ENCODE measurements around the gene NCK2.

DNA sequence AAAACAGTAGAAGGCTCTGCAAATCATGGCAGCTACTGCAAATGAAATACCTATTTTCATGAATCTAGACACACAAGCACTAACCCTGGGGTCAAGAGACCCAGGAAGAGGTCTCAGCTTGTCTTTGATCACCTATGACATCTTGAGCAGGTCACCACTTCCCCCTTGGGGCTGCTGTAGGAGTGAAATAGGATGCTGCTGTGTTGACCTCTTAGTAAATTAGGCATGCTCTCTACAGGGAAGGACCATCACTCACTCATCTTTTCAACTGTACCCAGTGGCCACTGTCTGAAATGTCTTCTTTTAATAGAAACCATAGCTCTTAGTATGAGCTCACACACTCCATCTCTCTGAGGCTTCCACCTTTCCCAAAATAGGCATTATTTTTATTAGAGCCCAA lies 83.8 kb downstream of the NCK2 start:
- TF ChIP-seq ZNF274 (IDR thresholded peaks at IDR 0.05; ENCODE audit: low read depth, low read length): no peak
- no peak for TF ChIP-seq YY1 (IDR thresholded peaks at IDR 0.05; ENCODE audit: insufficient read depth, insufficient read length)
- TF ChIP-seq SUZ12 (IDR thresholded peaks at IDR 0.05; ENCODE audit: extremely low read depth, insufficient read depth, insufficient read length): no peak
